Activated CD4-positive, alpha-beta T cell treated with anti-CD3 and anti-CD28 coated beads, Interleukin-2, amount 50 U/mL, for 48 hours (primary cell): ENCODE results near the gene RRP36.

Experiments used
- DNase-seq, 2 experiments: peaks; one replicate each; pipeline ENCODE4 v3.0.0-alpha.2; 2020

RRP36 gene

DNA sequence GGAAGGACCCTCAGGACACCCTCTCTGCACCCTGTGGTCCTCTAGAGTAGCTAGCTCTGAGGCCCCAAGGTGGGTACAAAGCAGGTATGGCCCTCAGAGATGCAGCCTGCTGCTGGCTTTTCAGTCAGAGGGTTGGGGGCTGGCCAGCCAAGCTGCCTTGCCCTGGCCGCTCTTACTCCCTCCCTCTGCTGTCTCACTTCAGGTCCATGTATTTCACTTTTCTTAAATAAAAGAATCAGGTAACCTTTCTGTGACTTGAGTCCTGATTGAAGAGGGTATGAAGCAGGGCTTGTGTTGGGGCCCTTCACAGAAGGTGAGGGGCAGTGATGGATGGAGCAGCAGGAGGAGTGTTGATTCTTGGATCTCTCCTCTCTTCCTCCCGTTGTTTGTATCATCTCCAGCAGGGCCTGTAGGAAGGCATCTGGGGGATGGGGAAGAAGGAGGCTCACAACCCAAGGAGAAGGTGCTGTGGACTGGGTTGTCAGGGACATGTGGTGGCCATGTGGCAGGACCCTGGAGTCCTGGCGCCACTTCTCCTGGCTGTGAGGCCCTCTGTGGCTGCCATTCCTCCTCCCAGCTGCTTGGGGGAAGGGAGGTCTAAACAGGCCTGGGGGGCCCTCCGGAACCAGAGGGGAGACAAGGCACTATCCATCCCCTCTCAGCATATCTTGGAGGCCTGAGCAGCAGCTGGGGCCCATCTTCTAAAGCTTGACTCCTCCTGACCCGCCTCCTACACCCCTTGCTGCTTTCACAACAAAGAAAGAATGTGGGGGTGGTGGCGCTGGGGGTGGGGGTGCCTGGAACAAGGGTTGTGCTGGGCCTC lies 53.6 kb downstream of the RRP36 start:
- no peak for DNase-seq

- peak; percentile 28 to 39 for DNase-seq
Measured at GRCh38 chr6:43075670-43076463, 54.4 kb downstream of the RRP36 start, which contains the start of gene PTK7. TSS of gene PTK7 (plus strand) at chr6:43076314. CDS start at chr6:43076489, 175 bp downstream.

GRCh38 chr6:43076464-43077332 lies 55.3 kb downstream of the RRP36 start:
- peak; percentile 15 to 21 for DNase-seq

GRCh38 chr6:43077333-43077809 lies 55.9 kb downstream of the RRP36 start:
- no peak for DNase-seq

DNA sequence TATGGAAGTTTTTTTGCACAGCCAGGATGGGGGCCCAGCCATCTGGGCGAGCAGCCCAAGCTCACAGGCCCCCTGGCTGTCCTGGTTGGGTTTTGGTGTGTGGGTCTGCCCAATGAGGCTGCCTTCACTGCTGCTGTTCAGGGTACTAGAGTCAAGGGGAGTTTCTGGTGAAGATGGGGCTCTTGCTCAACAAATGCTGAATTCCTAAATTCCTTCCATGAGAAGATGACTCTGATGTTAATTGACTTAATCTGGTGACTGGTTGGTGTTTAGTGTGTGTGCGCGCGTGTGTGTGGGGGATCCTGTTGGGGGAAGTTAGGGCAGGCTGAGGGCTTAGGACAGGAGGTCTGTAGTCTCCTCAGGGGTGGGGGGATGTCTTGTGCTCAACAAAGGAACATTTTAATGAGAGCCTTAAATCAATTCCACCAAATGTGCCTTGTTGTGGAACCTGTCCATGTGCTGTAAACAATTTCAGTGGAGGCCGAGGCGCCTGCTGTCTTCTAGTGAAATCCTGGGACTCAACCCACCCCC lies 56.6 kb downstream of the RRP36 start:
- no peak for DNase-seq

DNA sequence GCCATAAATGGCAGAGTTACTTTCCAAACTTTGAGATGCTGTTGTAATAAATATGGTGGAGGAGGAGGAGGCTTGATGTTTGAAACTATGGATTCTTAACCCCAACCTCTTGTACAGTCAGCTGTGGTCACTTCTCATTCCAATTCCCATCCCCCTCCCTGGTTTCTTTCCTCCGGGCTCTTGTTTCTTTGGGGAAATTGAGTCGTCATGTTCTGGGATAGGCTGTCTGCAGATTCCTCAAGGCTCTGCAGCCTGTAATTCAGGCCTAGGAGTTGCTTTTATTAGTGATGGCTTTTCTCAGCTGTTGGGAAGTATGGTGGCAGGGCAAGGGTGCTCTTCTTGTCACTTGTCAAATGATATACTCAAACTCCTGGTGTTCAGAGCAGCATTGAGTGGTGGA lies 57.3 kb downstream of the RRP36 start:
- DNase-seq, result no peak
